ENCODE measurements around the gene DBN1.

- TF ChIP-seq CTCF (IDR thresholded peaks at IDR 0.05): no peak
- TF ChIP-seq TCF7L2 (IDR thresholded peaks at IDR 0.05; ENCODE audit: low read depth, low read length): no peak
Observed at GRCh38 chr5:177498013-177498787, 24.8 kb upstream of the DBN1 start.
